Natural killer cell treated with Interleukin-12 subunit alpha and Interleukin-12 subunit beta and Interleukin-15 and Interleukin-18, amount 100 ng/mL, for 72 hours (primary cell): Measurements from ENCODE around the gene TBC1D5. TPM values are rescaled to one million over a fixed set of nuclear protein-coding genes. Genes with fewer than 3 reads are reported as not detected.

Source experiments
- ATAC-seq, 2 donors: fragments of 150-1000 bp; cut with Tn5 transposase in 1 of 2; sonication (Bioruptor Pico), chemical (Tn5 transposase) in 1 of 2; 2 replicates each; pipeline ENCODE4 v1.10.0; 2021
- DNase-seq: peaks from one replicate; pipeline ENCODE4 v3.0.0; 2022; ENCODE audit warnings: low spot score
- H3K27ac Mint-ChIP-seq, 2 donors: 1 replicate in 1 of 2; 2 replicates in 1 of 2; pipeline ENCODE4 v1.8.0; 2022; ENCODE audit warnings: mixed read lengths in 2 of 2, mild to moderate bottlenecking in 1 of 2, moderate library complexity in 1 of 2
- H3K27me3 Mint-ChIP-seq, 2 donors: 1 replicate in 1 of 2; 2 replicates in 1 of 2; pipeline ENCODE4 v1.8.0; 2022; ENCODE audit warnings: mixed read lengths in 2 of 2
- H3K36me3 Mint-ChIP-seq: one replicate; pipeline ENCODE4 v1.8.0; 2022; ENCODE audit warnings: mixed read lengths
- H3K4me1 Mint-ChIP-seq, 2 donors: 1 replicate in 1 of 2; 2 replicates in 1 of 2; pipeline ENCODE4 v1.8.0; 2022; ENCODE audit warnings: low read depth in 2 of 2, mixed read lengths in 2 of 2, mild to moderate bottlenecking in 1 of 2
- H3K4me3 Mint-ChIP-seq: one replicate; pipeline ENCODE4 v1.8.0; 2022; ENCODE audit warnings: mixed read lengths
- H3K9me3 Mint-ChIP-seq: 2 replicates; pipeline ENCODE4 v1.8.0; 2022; ENCODE audit warnings: mixed read lengths
- total RNA-seq, 2 donors: library from RNA; stranded (reverse); gene quantifications; one replicate each; pipeline ENCODE4 v1.2.3, GENCODE V29; 2022

The TBC1D5 gene
- total RNA-seq, 2 donors from 2014 or later: 43.4 to 51.6 TPM

- ATAC-seq: no peak
- Mint-ChIP-seq H3K27me3 (no peaks in the 10 kb centered on the region), H3K4me3 (no peak overlapping the region), H3K27ac (no peak overlapping the region), H3K36me3 (peaks cover 6% of the 10 kb centered on the region), H3K4me1 (peaks cover 6% of the 10 kb centered on the region in 2 donors), H3K9me3 (no peaks in the 10 kb centered on the region)
- no peak for DNase-seq
Measured at GRCh38 chr3:17342119-17342518, 400.3 kb downstream of the TBC1D5 start.

- no peak overlapping the region for H3K27ac Mint-ChIP-seq
- H3K27me3 Mint-ChIP-seq: no peaks in the 10 kb centered on the region
- H3K9me3 Mint-ChIP-seq: no peaks in the 10 kb centered on the region
- ATAC-seq (no peak), DNase-seq (no peak)
- H3K36me3 Mint-ChIP-seq: peaks cover 6% of the 10 kb centered on the region
- no peak overlapping the region for H3K4me3 Mint-ChIP-seq
- peaks cover 6% of the 10 kb centered on the region in 2 donors for H3K4me1 Mint-ChIP-seq
Measured at GRCh38 chr3:17340693-17341092, 401.7 kb downstream of the TBC1D5 start.

- Mint-ChIP-seq H3K4me3 (no peak overlapping the region), H3K27ac (no peak overlapping the region), H3K4me1 (peaks cover 6% of the 10 kb centered on the region in 2 donors), H3K27me3 (no peaks in the 10 kb centered on the region), H3K9me3 (no peaks in the 10 kb centered on the region), H3K36me3 (peaks cover 6% of the 10 kb centered on the region)
- DNase-seq (no peak), ATAC-seq (no peak)
Measured at GRCh38 chr3:17340261-17340660, 402.2 kb downstream of the TBC1D5 start.

GRCh38 chr3:17339132-17339575 is 403.3 kb downstream of the TBC1D5 start:
- H3K9me3 Mint-ChIP-seq: no peaks in the 10 kb centered on the region
- peaks cover 6% of the 10 kb centered on the region in 2 donors for H3K4me1 Mint-ChIP-seq
- no peaks in the 10 kb centered on the region for H3K27me3 Mint-ChIP-seq
- no peak overlapping the region for H3K4me3 Mint-ChIP-seq
- DNase-seq: no peak
- no peak for ATAC-seq
- peaks cover 5% of the 10 kb centered on the region for H3K36me3 Mint-ChIP-seq
- H3K27ac Mint-ChIP-seq: no peak overlapping the region

DNA sequence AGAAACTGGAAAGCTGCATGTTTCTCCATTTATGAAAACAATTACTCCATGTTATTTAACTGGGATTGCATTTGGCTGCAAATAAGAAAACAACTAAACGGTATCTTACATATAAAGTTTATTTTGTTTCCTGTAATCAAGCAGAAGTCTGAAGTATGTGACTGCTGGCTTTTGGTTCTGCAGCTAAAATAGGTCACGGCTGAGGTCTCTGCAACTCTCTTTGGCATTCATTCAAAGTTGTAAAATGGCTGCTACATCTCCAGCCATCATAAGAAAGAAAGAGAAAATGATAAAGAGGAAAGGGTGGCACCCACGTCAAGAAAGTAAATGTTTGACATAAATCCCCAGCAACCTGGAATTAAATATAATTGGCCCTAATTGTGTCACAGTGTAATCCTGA is 406.1 kb downstream of the TBC1D5 start:
- no peak for ATAC-seq
- Mint-ChIP-seq H3K4me1 (no peaks in the 10 kb centered on the region), H3K36me3 (no peaks in the 10 kb centered on the region), H3K27me3 (no peaks in the 10 kb centered on the region), H3K9me3 (no peaks in the 10 kb centered on the region), H3K4me3 (no peak overlapping the region), H3K27ac (no peak overlapping the region)
- DNase-seq: no peak

DNA sequence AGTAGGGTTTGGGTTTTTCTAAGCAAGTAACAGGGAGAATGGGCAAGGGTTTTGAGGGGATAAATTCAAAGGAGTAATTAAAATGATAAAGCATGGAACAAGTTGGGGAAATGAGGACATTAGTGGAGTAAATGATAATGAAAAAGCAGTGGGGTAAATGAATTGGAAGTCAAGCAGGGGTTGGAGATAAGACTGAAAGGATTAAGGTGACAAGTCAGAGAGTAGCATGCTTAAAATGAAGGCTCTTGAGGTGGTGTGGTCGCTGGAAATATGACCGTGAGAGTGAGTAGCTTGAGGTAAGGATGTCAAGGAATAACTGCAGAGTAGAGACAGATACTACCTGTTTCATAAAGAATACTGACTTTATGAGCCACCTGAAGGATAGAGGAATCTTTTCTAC is 408.5 kb downstream of the TBC1D5 start:
- no peaks in the 10 kb centered on the region for H3K36me3 Mint-ChIP-seq
- H3K27ac Mint-ChIP-seq: no peak overlapping the region
- no peaks in the 10 kb centered on the region for H3K27me3 Mint-ChIP-seq
- DNase-seq (no peak), ATAC-seq (no peak)
- H3K4me3 Mint-ChIP-seq: no peak overlapping the region
- H3K4me1 Mint-ChIP-seq: no peaks in the 10 kb centered on the region
- H3K9me3 Mint-ChIP-seq: no peaks in the 10 kb centered on the region

DNA sequence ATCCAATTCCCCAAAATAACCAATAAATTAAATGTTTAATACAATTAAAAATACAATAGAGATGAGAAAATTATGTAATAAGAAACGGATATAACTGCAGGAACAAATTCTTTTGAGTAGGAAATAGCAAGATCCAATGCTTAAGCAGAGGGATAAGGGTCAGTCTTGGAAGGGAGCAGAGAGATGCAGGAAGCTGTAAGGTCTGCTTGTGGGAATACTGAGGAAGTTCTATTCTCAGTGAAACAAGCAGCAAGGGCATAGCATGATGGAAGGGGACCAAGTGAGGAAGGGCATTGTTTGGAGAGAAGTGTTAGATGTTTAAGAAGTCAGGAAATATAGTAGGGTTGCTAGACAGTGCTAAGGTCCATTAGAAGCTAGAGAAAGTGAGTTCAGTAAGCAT is 409.0 kb downstream of the TBC1D5 start:
- no peaks in the 10 kb centered on the region for H3K9me3 Mint-ChIP-seq
- H3K36me3 Mint-ChIP-seq: no peaks in the 10 kb centered on the region
- no peaks in the 10 kb centered on the region for H3K4me1 Mint-ChIP-seq
- DNase-seq (no peak), ATAC-seq (no peak)
- no peaks in the 10 kb centered on the region for H3K27me3 Mint-ChIP-seq
- no peak overlapping the region for H3K4me3 Mint-ChIP-seq
- no peak overlapping the region for H3K27ac Mint-ChIP-seq

GRCh38 chr3:17330660-17331059 is 411.8 kb downstream of the TBC1D5 start:
- no peak for ATAC-seq
- H3K27me3 Mint-ChIP-seq: no peaks in the 10 kb centered on the region
- peaks cover 0 to 3% of the 10 kb centered on the region in 2 donors for H3K4me1 Mint-ChIP-seq
- no peaks in the 10 kb centered on the region for H3K36me3 Mint-ChIP-seq
- H3K9me3 Mint-ChIP-seq: no peaks in the 10 kb centered on the region
- H3K4me3 Mint-ChIP-seq: no peak overlapping the region
- DNase-seq: no peak
- no peak overlapping the region for H3K27ac Mint-ChIP-seq

DNA sequence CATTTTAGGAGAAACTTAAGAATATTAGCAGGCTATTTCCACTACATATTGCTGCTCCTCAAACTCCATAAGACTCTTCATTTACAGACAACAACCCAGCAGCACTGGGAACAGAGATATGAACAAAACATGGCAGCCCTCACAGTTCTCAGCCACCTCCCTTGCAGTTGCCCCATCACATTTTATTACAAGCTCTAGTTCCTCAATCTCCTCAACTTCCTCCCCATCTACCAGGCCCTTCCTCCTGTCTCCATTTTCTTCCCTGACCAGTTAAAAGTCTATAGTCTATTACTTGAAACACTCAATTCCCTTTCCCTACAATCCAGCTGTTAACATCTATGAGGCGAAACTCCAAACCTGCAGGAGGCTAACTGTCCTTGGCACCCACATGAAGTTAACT is 412.5 kb downstream of the TBC1D5 start:
- H3K27ac Mint-ChIP-seq: no peak overlapping the region
- H3K9me3 Mint-ChIP-seq: no peaks in the 10 kb centered on the region
- H3K36me3 Mint-ChIP-seq: no peaks in the 10 kb centered on the region
- no peak for DNase-seq
- H3K27me3 Mint-ChIP-seq: no peaks in the 10 kb centered on the region
- no peak overlapping the region for H3K4me3 Mint-ChIP-seq
- peaks cover 0 to 3% of the 10 kb centered on the region in 2 donors for H3K4me1 Mint-ChIP-seq
- ATAC-seq: no peak

GRCh38 chr3:17322106-17322793 is 420.2 kb downstream of the TBC1D5 start:
- Mint-ChIP-seq H3K36me3 (no peaks in the 10 kb centered on the region), H3K27me3 (no peaks in the 10 kb centered on the region), H3K27ac (peak overlapping the region; percentile 52 to 53)

DNA sequence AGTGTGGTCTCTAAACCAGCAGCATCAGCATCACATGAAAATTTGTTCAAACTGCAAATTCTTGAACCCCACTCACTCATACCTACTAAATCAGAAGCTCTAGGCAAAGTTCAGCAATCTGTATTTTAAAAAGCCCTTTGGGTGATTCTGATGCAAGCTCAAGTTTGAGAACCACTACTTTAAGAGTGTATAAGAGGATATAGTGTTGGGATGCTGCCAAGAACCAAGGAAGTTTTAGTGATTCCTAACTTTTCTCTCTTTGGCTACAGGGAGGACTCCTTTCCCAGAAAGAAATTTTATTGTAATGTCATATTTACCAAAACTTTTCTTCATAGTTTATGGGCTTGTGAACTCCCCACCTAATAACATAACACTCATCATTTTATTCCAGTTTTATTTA is 422.2 kb downstream of the TBC1D5 start:
- H3K27ac Mint-ChIP-seq: no peak overlapping the region
- ATAC-seq: no peak
- H3K4me3 Mint-ChIP-seq: no peak overlapping the region

More at GRCh38 chr3:17322106-17322793, 420.2 kb downstream of the TBC1D5 start:
- peak overlapping the region; percentile 54 for H3K4me3 Mint-ChIP-seq
- no peak for ATAC-seq
- H3K9me3 Mint-ChIP-seq: no peaks in the 10 kb centered on the region
- H3K4me1 Mint-ChIP-seq: peaks cover 17 to 18% of the 10 kb centered on the region in 2 donors
- DNase-seq: no peak

DNA sequence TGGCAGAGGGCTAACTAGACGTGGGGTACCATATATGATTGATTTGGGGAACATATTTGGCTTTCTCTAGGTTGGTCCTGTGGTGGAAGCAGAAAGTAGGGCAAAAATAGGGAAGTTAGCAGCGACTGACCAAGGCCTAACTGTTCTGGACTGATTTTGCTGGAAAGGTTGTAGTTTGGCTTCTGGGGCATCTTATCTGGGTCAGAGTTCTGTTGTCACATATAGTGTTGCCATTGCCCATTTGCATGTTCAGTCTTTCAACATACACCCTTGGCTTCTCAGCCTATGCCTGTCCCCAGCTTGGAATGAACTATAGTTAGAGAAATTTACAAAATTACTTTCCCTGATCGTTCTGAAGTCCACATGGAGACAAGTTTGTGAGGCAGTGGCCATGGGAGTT is 426.5 kb downstream of the TBC1D5 start:
- H3K9me3 Mint-ChIP-seq: no peaks in the 10 kb centered on the region
- H3K36me3 Mint-ChIP-seq: no peaks in the 10 kb centered on the region
- DNase-seq (no peak), ATAC-seq (no peak)
- no peak overlapping the region for H3K27ac Mint-ChIP-seq
- no peaks in the 10 kb centered on the region for H3K27me3 Mint-ChIP-seq
- H3K4me1 Mint-ChIP-seq: no peaks in the 10 kb centered on the region
- no peak overlapping the region for H3K4me3 Mint-ChIP-seq

More for the DNA sequence above, 422.2 kb downstream of the TBC1D5 start:
- Mint-ChIP-seq H3K9me3 (no peaks in the 10 kb centered on the region), H3K36me3 (no peaks in the 10 kb centered on the region), H3K4me1 (peaks cover 15 to 18% of the 10 kb centered on the region in 2 donors), H3K27me3 (no peaks in the 10 kb centered on the region)
- DNase-seq: no peak

- H3K9me3 Mint-ChIP-seq: no peaks in the 10 kb centered on the region
- H3K27ac Mint-ChIP-seq: no peak overlapping the region
- ATAC-seq (no peak), DNase-seq (no peak)
- no peaks in the 10 kb centered on the region for H3K36me3 Mint-ChIP-seq
- H3K4me1 Mint-ChIP-seq: no peaks in the 10 kb centered on the region
- no peak overlapping the region for H3K4me3 Mint-ChIP-seq
- H3K27me3 Mint-ChIP-seq: no peaks in the 10 kb centered on the region
Measured at GRCh38 chr3:17314171-17314570, 428.3 kb downstream of the TBC1D5 start.

DNA sequence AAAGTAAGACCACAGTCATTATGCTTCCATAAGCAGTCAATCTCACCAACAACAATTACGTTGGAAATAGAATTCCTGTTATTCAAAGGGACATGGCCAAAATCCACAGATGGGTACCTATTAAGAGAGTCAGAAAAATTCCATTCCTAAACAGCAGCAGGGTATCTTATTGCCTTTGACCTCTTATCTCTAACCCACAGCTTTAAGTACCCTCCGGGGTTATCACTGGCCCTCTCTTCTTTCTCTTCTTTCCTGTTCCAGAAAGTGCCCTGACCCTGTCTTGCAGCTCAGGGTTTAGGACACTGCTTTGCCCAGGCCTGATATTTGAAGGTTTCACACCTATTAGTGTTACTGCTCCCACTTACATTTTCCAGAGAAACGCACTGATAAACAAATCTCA is 428.7 kb downstream of the TBC1D5 start:
- Mint-ChIP-seq H3K36me3 (no peaks in the 10 kb centered on the region), H3K4me1 (no peaks in the 10 kb centered on the region), H3K27ac (no peak overlapping the region), H3K27me3 (no peaks in the 10 kb centered on the region), H3K9me3 (no peaks in the 10 kb centered on the region), H3K4me3 (no peak overlapping the region)
- no peak for DNase-seq
- no peak for ATAC-seq

DNA sequence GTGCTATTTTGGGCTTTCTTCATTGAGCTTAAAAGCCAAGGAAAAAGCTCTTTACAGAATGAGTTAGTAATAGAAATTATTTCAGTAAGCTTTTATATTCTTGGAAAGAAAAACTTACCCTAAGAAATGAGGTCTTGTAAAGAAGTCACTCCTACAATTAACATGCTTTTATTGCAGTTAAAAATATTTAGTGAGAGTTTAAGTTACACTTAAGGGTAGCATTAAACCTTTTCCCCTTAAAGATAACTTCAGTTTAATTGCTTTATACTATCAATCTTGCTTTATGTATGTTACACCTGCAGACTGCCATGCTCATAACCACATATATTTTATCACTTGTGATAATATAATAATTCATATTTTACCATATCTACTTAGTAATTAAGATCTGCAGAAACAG is 431.4 kb downstream of the TBC1D5 start:
- H3K9me3 Mint-ChIP-seq: no peaks in the 10 kb centered on the region
- no peak for ATAC-seq
- H3K27ac Mint-ChIP-seq: no peak overlapping the region
- no peaks in the 10 kb centered on the region for H3K4me1 Mint-ChIP-seq
- H3K27me3 Mint-ChIP-seq: no peaks in the 10 kb centered on the region
- no peaks in the 10 kb centered on the region for H3K36me3 Mint-ChIP-seq
- no peak overlapping the region for H3K4me3 Mint-ChIP-seq
- no peak for DNase-seq
